GM19025 (cell line): ENCODE results near the gene CPB1.
"Not testable (repeated sequence)": the region's sequence is repeated elsewhere in the genome, so short reads cannot be mapped to it uniquely, and the experiment has no call there.

Experiments used
- ATAC-seq: cut with Tn5 transposase; IDR thresholded peaks from one replicate; pipeline ENCODE4 v1.9.1; 2021; ENCODE audit warnings: mild to moderate bottlenecking, low read depth, moderate library complexity; ENCODE audit not compliant: unreplicated experiment

Gene CPB1

GRCh38 chr3:148827585-148827984, at the start of gene CPB1:
Gene CPB1, plus strand, starts transcription at chr3:148827811. Its CDS starts 13 bp downstream, at chr3:148827824.
- ATAC-seq: no peak

- no peak for ATAC-seq
These were observed 48.7 kb upstream of the CPB1 start for GRCh38 chr3:148778926-148779325.

- not testable (repeated sequence) for ATAC-seq
These were observed 42.6 kb upstream of the CPB1 start for GRCh38 chr3:148785026-148785425.

GRCh38 chr3:148786159-148786558, 41.5 kb upstream of the CPB1 start:
- not testable (repeated sequence) for ATAC-seq

- ATAC-seq: no peak
These were observed 38.5 kb upstream of the CPB1 start for GRCh38 chr3:148789146-148789545.

- ATAC-seq: no peak
These were observed 37.7 kb upstream of the CPB1 start for GRCh38 chr3:148789906-148790305.

GRCh38 chr3:148790370-148790769, 37.2 kb upstream of the CPB1 start:
- ATAC-seq: no peak

- no peak for ATAC-seq
These were observed 36.5 kb upstream of the CPB1 start for GRCh38 chr3:148790851-148791735.

- ATAC-seq: no peak
These were observed 35.7 kb upstream of the CPB1 start for GRCh38 chr3:148791920-148792319.

GRCh38 chr3:148792516-148792915, 35.1 kb upstream of the CPB1 start:
- ATAC-seq: no peak

GRCh38 chr3:148796799-148797198, 30.8 kb upstream of the CPB1 start:
- no peak for ATAC-seq

- ATAC-seq: no peak
These were observed 29.8 kb upstream of the CPB1 start for GRCh38 chr3:148797795-148798194.

GRCh38 chr3:148800414-148800813, 27.2 kb upstream of the CPB1 start:
- no peak for ATAC-seq

- ATAC-seq: no peak
These were observed 17.8 kb upstream of the CPB1 start for GRCh38 chr3:148809835-148810234.

- ATAC-seq: no peak
These were observed 12.1 kb upstream of the CPB1 start for GRCh38 chr3:148815316-148816110.

- ATAC-seq: no peak
These were observed 11.2 kb upstream of the CPB1 start for GRCh38 chr3:148816427-148816826.

- no peak for ATAC-seq
These were observed 10.6 kb upstream of the CPB1 start for GRCh38 chr3:148816981-148817525.

- no peak for ATAC-seq
These were observed 7.0 kb upstream of the CPB1 start for GRCh38 chr3:148820361-148821245.

GRCh38 chr3:148823026-148823425, 4.6 kb upstream of the CPB1 start:
- no peak for ATAC-seq

- no peak for ATAC-seq
These were observed 2.1 kb upstream of the CPB1 start for GRCh38 chr3:148825476-148825875.
